ENCODE data around the gene MAN2B1. TPM values are rescaled to one million over a fixed set of nuclear protein-coding genes. Genes with fewer than 3 reads are reported as not detected.

MAN2B1 gene
- total RNA-seq, 4 donors from 2014 or later, result 51.9 to 84.2 (median 68.0) TPM

- Histone ChIP-seq H3K4me1 (peaks cover 0 to 10% (median 2%) of the 10 kb centered on the region in 4 donors), H3K4me3 (no peak overlapping the region), H3K27ac (no peak overlapping the region), H3K27me3 (no peaks in the 10 kb centered on the region), H3K9me3 (no peaks in the 10 kb centered on the region), H3K36me3 (no peaks in the 10 kb centered on the region)
- DNase-seq, result no peak
- TF ChIP-seq, protein P1, sequence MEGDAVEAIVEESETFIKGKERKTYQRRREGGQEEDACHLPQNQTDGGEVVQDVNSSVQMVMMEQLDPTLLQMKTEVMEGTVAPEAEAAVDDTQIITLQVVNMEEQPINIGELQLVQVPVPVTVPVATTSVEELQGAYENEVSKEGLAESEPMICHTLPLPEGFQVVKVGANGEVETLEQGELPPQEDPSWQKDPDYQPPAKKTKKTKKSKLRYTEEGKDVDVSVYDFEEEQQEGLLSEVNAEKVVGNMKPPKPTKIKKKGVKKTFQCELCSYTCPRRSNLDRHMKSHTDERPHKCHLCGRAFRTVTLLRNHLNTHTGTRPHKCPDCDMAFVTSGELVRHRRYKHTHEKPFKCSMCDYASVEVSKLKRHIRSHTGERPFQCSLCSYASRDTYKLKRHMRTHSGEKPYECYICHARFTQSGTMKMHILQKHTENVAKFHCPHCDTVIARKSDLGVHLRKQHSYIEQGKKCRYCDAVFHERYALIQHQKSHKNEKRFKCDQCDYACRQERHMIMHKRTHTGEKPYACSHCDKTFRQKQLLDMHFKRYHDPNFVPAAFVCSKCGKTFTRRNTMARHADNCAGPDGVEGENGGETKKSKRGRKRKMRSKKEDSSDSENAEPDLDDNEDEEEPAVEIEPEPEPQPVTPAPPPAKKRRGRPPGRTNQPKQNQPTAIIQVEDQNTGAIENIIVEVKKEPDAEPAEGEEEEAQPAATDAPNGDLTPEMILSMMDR (IDR thresholded peaks at IDR 0.05), result no peak
- TF ChIP-seq POLR2A (IDR thresholded peaks at IDR 0.05), result no peak
Measured at GRCh38 chr19:12638611-12639182, 27.8 kb downstream of the MAN2B1 start.

DNA sequence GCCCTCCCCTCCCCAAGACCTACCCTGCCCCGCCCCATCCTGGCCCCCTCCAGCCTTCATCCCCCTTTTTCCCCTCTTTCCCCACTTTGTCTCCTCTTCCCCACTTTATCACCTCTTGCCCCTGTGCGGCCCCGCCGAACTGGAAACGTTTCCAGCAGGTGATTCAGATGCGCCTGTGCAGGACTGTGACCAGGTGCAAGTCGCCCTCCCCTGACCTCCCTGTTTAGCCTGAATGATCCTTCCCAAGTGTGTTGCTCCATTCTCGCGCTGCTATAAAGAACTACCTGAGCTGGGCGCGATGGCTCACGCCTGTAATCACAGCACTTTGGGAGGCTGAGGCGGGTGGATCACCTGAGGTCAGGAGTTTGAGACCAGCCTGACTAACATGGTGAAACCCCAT lies 29.9 kb downstream of the MAN2B1 start:
- Histone ChIP-seq H3K4me3 (no peak overlapping the region), H3K4me1 (peaks cover 0 to 10% (median 2%) of the 10 kb centered on the region in 4 donors), H3K27ac (no peak overlapping the region), H3K27me3 (no peaks in the 10 kb centered on the region), H3K9me3 (no peaks in the 10 kb centered on the region), H3K36me3 (no peaks in the 10 kb centered on the region)
- TF ChIP-seq, protein P1 (IDR thresholded peaks at IDR 0.05), result no peak
- TF ChIP-seq POLR2A (IDR thresholded peaks at IDR 0.05), result no peak
- no peak for DNase-seq

GRCh38 chr19:12629215-12629614 lies 37.3 kb downstream of the MAN2B1 start:
- no peaks in the 10 kb centered on the region for H3K4me1 ChIP-seq
- peaks cover 0 to 60% (median 10%) of the 10 kb centered on the region in 3 donors for H3K36me3 ChIP-seq
- DNase-seq, result no peak
- TF ChIP-seq, protein P1 (IDR thresholded peaks at IDR 0.05), result no peak
- TF ChIP-seq POLR2A (IDR thresholded peaks at IDR 0.05), result no peak
- H3K9me3 ChIP-seq, result peaks cover 0 to 44% (median 8%) of the 10 kb centered on the region in 4 donors
- no peaks in the 10 kb centered on the region for H3K27me3 ChIP-seq
- H3K27ac ChIP-seq, result no peak overlapping the region
- no peak overlapping the region for H3K4me3 ChIP-seq

DNA sequence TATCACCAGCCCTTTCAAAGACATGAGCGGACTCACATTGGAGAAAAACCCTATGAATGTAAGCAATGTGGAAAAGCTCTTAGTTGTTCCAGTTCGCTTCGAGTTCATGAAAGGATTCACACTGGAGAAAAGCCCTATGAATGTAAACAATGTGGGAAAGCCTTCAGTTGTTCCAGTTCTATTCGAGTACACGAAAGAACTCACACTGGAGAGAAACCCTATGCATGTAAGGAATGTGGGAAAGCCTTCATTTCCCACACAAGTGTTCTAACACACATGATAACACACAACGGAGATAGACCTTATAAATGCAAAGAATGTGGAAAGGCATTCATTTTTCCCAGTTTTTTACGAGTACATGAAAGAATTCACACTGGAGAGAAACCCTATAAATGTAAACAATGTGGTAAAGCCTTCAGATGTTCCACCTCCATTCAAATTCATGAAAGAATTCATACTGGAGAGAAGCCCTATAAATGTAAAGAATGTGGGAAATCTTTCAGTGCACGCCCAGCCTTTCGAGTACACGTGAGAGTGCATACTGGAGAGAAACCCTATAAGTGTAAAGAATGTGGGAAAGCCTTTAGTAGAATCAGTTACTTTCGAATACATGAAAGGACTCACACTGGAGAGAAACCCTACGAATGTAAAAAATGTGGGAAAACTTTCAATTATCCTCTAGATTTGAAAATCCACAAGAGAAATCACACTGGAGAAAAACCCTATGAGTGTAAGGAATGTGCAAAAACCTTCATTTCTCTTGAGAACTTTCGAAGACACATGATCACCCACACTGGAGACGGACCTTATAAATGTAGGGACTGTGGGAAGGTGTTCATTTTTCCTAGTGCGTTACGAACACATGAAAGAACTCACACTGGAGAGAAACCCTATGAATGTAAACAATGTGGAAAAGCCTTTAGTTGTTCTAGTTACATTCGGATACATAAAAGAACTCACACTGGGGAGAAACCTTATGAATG lies 38.2 kb downstream of the MAN2B1 start:
- H3K4me1 ChIP-seq, result no peaks in the 10 kb centered on the region
- no peaks in the 10 kb centered on the region for H3K27me3 ChIP-seq
- H3K27ac ChIP-seq, result no peak overlapping the region
- no peak for TF ChIP-seq POLR2A (IDR thresholded peaks at IDR 0.05)
- TF ChIP-seq, protein P1 (IDR thresholded peaks at IDR 0.05), result no peak
- peaks cover 0 to 69% (median 10%) of the 10 kb centered on the region in 3 donors for H3K36me3 ChIP-seq
- peaks cover 0 to 44% (median 8%) of the 10 kb centered on the region in 4 donors for H3K9me3 ChIP-seq
- H3K4me3 ChIP-seq, result no peak overlapping the region
- no peak for DNase-seq

DNA sequence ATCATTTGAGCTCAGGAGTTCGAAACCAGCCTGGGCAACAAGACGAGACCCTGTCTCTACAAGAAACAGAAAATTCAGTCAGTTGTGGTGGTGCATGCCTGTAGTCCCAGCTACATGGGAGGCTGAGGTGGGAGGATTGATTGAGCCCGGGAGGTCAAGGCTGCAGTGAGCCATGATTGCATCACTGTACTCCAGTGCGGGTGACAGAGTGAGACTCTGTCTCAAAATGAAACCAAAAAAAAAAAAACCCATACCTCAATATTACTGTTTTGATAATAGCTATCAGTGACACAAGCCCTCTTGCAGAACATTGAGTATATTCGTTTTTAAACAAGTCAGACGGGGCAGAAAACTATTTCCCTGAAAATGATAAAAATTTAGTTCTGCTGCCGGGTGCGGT lies 39.6 kb downstream of the MAN2B1 start:
- TF ChIP-seq, protein P1 (IDR thresholded peaks at IDR 0.05), result no peak
- no peak for TF ChIP-seq POLR2A (IDR thresholded peaks at IDR 0.05)
- H3K36me3 ChIP-seq, result peaks cover 0 to 74% (median 10%) of the 10 kb centered on the region in 3 donors
- DNase-seq, result no peak
- H3K27me3 ChIP-seq, result no peaks in the 10 kb centered on the region
- H3K4me1 ChIP-seq, result no peaks in the 10 kb centered on the region
- H3K27ac ChIP-seq, result no peak overlapping the region
- H3K4me3 ChIP-seq, result no peak overlapping the region
- H3K9me3 ChIP-seq, result peaks cover 0 to 44% (median 8%) of the 10 kb centered on the region in 4 donors

All from Peyer's patch (tissue), 4 donors.